ENCODE data around the gene ENPP6.

Gene ENPP6

GRCh38 chr4:184255871-184256642 is 38.4 kb upstream of the ENPP6 start:
- CTCF ChIA-PET, result no interaction called here
- TF ChIP-seq, protein P1, sequence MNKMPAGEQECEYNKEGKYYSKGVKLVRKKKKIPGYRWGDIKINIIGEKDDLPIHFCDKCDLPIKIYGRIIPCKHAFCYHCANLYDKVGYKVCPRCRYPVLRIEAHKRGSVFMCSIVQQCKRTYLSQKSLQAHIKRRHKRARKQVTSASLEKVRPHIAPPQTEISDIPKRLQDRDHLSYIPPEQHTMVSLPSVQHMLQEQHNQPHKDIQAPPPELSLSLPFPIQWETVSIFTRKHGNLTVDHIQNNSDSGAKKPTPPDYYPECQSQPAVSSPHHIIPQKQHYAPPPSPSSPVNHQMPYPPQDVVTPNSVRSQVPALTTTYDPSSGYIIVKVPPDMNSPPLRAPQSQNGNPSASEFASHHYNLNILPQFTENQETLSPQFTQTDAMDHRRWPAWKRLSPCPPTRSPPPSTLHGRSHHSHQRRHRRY (tag by site-specific recombination; IDR thresholded peaks at IDR 0.05), result no peak
- TF ChIP-seq ZNF776 (tag by site-specific recombination; IDR thresholded peaks at IDR 0.05; ENCODE audit: borderline replicate concordance), result no peak
- no peak for TF ChIP-seq ZNF146 (tag by site-specific recombination; IDR thresholded peaks at IDR 0.05)
- TF ChIP-seq ZBTB8A (tag by site-specific recombination; IDR thresholded peaks at IDR 0.05), result no peak
- no peak for TF ChIP-seq ZNF280D (tag by site-specific recombination; IDR thresholded peaks at IDR 0.05)
- no peak for TF ChIP-seq ZEB2 (tag by site-specific recombination; IDR thresholded peaks at IDR 0.05)
- TF ChIP-seq KLF8 (tag by site-specific recombination; IDR thresholded peaks at IDR 0.05), result no peak
- no peak for TF ChIP-seq SCRT2 (tag by site-specific recombination; IDR thresholded peaks at IDR 0.05)
- TF ChIP-seq ZNF777 (tag by site-specific recombination; IDR thresholded peaks at IDR 0.05; ENCODE audit: borderline replicate concordance), result no peak
- TF ChIP-seq, protein P2, sequence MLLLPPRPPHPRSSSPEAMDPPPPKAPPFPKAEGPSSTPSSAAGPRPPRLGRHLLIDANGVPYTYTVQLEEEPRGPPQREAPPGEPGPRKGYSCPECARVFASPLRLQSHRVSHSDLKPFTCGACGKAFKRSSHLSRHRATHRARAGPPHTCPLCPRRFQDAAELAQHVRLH (tag by site-specific recombination; IDR thresholded peaks at IDR 0.05), result no peak
- TF ChIP-seq ZNF747 (tag by site-specific recombination; IDR thresholded peaks at IDR 0.05), result no peak
- no peak for TF ChIP-seq ZNF677 (tag by site-specific recombination; IDR thresholded peaks at IDR 0.05)
- TF ChIP-seq BCL11B (tag by site-specific recombination; IDR thresholded peaks at IDR 0.05; ENCODE audit: low read depth), result no peak
- TF ChIP-seq ZNF654 (tag by site-specific recombination; IDR thresholded peaks at IDR 0.05; ENCODE audit: low read depth), result no peak
- TF ChIP-seq ZBTB20 (tag by site-specific recombination; IDR thresholded peaks at IDR 0.05), result no peak
- TF ChIP-seq ZSCAN4 (tag by site-specific recombination; IDR thresholded peaks at IDR 0.05), result no peak
- TF ChIP-seq ZNF366 (tag by site-specific recombination; conservative IDR thresholded peaks at IDR 0.05), result no peak
- TF ChIP-seq ZNF585B (tag by site-specific recombination; IDR thresholded peaks at IDR 0.05), result no peak
- TF ChIP-seq ZNF16 (tag by site-specific recombination; IDR thresholded peaks at IDR 0.05; ENCODE audit: low read depth), result no peak
- TF ChIP-seq ZNF791 (tag by site-specific recombination; IDR thresholded peaks at IDR 0.05), result no peak
- Histone ChIP-seq H3K4me1 (ENCODE audit: control insufficient read depth, insufficient read depth, low read length) (no peaks in the 10 kb centered on the region), H3K4me3 (ENCODE audit: low read depth, low read length) (no peak overlapping the region), H3K9me3 (ENCODE audit: control insufficient read depth, insufficient read depth, low read depth, low read length) (no peaks in the 10 kb centered on the region), H3K36me3 (ENCODE audit: control insufficient read depth in 2 of 2, insufficient read depth in 1 of 2, low read length in 2 of 2) (no peaks in the 10 kb centered on the region), H3K27ac (ENCODE audit: extremely low read depth, low read depth, low read length) (no peak overlapping the region)
- POLR2A ChIA-PET, result no interaction called here

DNA sequence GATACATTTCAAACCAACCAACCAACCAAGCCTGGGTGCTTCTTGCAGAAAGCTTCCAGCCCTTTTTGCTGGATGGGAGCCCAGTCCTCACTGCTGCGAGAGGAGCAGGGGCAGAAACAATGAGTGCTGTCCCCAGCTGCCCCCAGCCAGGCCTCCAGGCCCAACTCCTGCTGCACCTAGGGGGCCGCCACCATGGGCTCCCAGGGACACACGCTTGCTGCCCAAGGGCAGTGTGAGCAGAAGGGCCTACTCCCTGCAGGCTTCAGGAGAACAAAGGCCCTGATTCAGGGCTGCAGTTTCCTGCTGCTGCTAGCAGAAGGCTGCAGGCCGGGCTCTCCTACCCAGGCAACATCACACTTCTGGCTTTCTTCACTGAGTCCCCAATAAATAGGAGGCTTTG is 37.7 kb upstream of the ENPP6 start:
- POLR2A ChIA-PET, result no interaction called here

More for the DNA sequence above, 37.7 kb upstream of the ENPP6 start:
- CTCF ChIA-PET, result no interaction called here
- H3K4me3 ChIP-seq (ENCODE audit: low read depth, low read length), result no peak overlapping the region
- no peaks in the 10 kb centered on the region for H3K9me3 ChIP-seq (ENCODE audit: control insufficient read depth, insufficient read depth, low read depth, low read length)
- TF ChIP-seq ZNF501 (tag by site-specific recombination; IDR thresholded peaks at IDR 0.05) (no peak), KLF9 (tag by site-specific recombination; IDR thresholded peaks at IDR 0.05; ENCODE audit: low read depth) (no peak), EGR2 (tag by site-specific recombination; IDR thresholded peaks at IDR 0.05; ENCODE audit: low read depth) (no peak), ZNF157 (tag by site-specific recombination; IDR thresholded peaks at IDR 0.05) (no peak)
- TF ChIP-seq, protein P3, sequence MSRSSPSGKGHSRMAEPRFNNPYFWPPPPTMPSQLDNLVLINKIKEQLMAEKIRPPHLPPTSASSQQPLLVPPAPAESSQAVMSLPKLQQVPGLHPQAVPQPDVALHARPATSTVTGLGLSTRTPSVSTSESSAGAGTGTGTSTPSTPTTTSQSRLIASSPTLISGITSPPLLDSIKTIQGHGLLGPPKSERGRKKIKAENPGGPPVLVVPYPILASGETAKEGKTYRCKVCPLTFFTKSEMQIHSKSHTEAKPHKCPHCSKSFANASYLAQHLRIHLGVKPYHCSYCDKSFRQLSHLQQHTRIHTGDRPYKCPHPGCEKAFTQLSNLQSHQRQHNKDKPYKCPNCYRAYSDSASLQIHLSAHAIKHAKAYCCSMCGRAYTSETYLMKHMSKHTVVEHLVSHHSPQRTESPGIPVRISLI (tag by site-specific recombination; IDR thresholded peaks at IDR 0.05), result no peak
- TF ChIP-seq, protein P4, sequence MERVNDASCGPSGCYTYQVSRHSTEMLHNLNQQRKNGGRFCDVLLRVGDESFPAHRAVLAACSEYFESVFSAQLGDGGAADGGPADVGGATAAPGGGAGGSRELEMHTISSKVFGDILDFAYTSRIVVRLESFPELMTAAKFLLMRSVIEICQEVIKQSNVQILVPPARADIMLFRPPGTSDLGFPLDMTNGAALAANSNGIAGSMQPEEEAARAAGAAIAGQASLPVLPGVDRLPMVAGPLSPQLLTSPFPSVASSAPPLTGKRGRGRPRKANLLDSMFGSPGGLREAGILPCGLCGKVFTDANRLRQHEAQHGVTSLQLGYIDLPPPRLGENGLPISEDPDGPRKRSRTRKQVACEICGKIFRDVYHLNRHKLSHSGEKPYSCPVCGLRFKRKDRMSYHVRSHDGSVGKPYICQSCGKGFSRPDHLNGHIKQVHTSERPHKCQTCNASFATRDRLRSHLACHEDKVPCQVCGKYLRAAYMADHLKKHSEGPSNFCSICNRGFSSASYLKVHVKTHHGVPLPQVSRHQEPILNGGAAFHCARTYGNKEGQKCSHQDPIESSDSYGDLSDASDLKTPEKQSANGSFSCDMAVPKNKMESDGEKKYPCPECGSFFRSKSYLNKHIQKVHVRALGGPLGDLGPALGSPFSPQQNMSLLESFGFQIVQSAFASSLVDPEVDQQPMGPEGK (tag by site-specific recombination; IDR thresholded peaks at IDR 0.05), result no peak
- H3K36me3 ChIP-seq (ENCODE audit: control insufficient read depth in 2 of 2, insufficient read depth in 1 of 2, low read length in 2 of 2), result no peaks in the 10 kb centered on the region
- H3K4me1 ChIP-seq (ENCODE audit: control insufficient read depth, insufficient read depth, low read length), result no peaks in the 10 kb centered on the region
- H3K27ac ChIP-seq (ENCODE audit: extremely low read depth, low read depth, low read length), result no peak overlapping the region

Measured in HEK293 (cell line).